ENCODE measurements around the gene ADRA2C.

DNA sequence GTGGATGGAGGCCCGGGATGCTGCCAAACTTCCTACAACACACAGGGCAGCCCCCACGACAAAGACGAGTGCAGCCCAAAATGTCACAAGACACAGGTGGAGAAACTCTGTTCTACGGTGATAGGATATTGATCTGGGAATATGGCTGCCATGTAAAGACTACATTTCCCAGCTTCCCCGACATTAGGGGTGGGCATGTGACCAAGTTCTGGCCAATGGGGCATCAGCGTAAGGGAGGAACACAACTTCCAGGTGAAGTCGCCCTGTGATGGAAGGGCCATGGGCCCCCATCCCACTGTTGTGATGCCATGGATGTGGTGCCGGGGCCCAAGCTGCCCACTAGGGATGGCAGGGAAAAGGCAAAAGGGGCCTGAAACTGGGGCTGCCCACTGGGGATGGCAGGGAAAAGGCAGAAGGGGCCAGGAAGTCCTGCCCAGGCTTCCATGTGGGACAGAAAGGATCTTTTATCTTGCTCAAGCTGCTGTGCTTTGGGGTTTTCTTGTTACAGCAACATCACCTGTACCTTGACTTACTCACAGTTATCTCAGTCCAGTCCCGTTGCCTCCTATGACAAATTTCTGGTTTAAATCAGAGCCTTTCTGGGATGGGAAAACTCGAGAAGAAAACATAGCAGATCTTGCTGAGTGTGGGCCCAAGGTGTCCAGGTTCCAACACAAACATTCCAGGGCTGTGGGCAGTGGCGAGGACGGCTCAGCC lies 9.7 kb upstream of the ADRA2C start:
- TF ChIP-seq YY1 (IDR thresholded peaks at IDR 0.05; ENCODE audit: extremely low read depth, insufficient replicate concordance, low read depth, low read length) (peak; percentile 96), CEBPB (IDR thresholded peaks at IDR 0.05; ENCODE audit: low read depth) (no peak)
- TF ChIP-seq, protein P1, sequence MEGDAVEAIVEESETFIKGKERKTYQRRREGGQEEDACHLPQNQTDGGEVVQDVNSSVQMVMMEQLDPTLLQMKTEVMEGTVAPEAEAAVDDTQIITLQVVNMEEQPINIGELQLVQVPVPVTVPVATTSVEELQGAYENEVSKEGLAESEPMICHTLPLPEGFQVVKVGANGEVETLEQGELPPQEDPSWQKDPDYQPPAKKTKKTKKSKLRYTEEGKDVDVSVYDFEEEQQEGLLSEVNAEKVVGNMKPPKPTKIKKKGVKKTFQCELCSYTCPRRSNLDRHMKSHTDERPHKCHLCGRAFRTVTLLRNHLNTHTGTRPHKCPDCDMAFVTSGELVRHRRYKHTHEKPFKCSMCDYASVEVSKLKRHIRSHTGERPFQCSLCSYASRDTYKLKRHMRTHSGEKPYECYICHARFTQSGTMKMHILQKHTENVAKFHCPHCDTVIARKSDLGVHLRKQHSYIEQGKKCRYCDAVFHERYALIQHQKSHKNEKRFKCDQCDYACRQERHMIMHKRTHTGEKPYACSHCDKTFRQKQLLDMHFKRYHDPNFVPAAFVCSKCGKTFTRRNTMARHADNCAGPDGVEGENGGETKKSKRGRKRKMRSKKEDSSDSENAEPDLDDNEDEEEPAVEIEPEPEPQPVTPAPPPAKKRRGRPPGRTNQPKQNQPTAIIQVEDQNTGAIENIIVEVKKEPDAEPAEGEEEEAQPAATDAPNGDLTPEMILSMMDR (IDR thresholded peaks at IDR 0.05 in 2 of 3, conservative IDR thresholded peaks at IDR 0.05 in 1 of 3; ENCODE audit: borderline replicate concordance in 1 of 3, insufficient read depth in 1 of 3, low read depth in 2 of 3, low read length in 2 of 3), result no peak

All from HCT116 (cell line).